Cortex of kidney (tissue), 1 donor: ENCODE data around the gene SCP2.

Source experiments
- DNase-seq: peaks from one replicate; lab custom pipeline; 2025; lab: John Stamatoyannopoulos, UW

The SCP2 gene

GRCh38 chr1:52927212-52928014, at the start of gene SCP2:
Gene SCP2, plus strand, starts transcription at chr1:52927276. Its CDS starts 121 bp downstream, at chr1:52927397.
- DNase-seq: no peak

GRCh38 chr1:52877554-52877953, 49.5 kb upstream of the SCP2 start:
- DNase-seq: no peak

- no peak for DNase-seq
These were observed 46.9 kb upstream of the SCP2 start for GRCh38 chr1:52880206-52880605.

- no peak for DNase-seq
These were observed 39.6 kb upstream of the SCP2 start for GRCh38 chr1:52887483-52887882.

GRCh38 chr1:52892424-52893215, 34.5 kb upstream of the SCP2 start:
- DNase-seq: no peak

- DNase-seq: no peak
These were observed 27.6 kb upstream of the SCP2 start for GRCh38 chr1:52899445-52899894.

GRCh38 chr1:52900402-52900801, 26.7 kb upstream of the SCP2 start:
- DNase-seq: no peak

GRCh38 chr1:52901384-52901783, 25.7 kb upstream of the SCP2 start:
- no peak for DNase-seq

GRCh38 chr1:52904208-52904926, 22.7 kb upstream of the SCP2 start:
- DNase-seq: no peak

GRCh38 chr1:52904927-52905698, 22.0 kb upstream of the SCP2 start:
- no peak for DNase-seq

- DNase-seq: no peak
These were observed 20.9 kb upstream of the SCP2 start for GRCh38 chr1:52906135-52906603.

- DNase-seq: no peak
These were observed 19.8 kb upstream of the SCP2 start for GRCh38 chr1:52907068-52907811.

- DNase-seq: no peak
These were observed 19.3 kb upstream of the SCP2 start for GRCh38 chr1:52907812-52908153.

GRCh38 chr1:52911541-52911940, 15.5 kb upstream of the SCP2 start:
- DNase-seq: no peak

GRCh38 chr1:52913014-52913413, 14.1 kb upstream of the SCP2 start:
- DNase-seq: no peak

GRCh38 chr1:52913537-52913936, 13.5 kb upstream of the SCP2 start:
- DNase-seq: no peak

- DNase-seq: no peak
These were observed 12.6 kb upstream of the SCP2 start for GRCh38 chr1:52914463-52914862.

- no peak for DNase-seq
These were observed 11.7 kb upstream of the SCP2 start for GRCh38 chr1:52915211-52915854.

- DNase-seq: no peak
These were observed 11.2 kb upstream of the SCP2 start for GRCh38 chr1:52915855-52916220.

- DNase-seq: no peak
These were observed 10.7 kb upstream of the SCP2 start for GRCh38 chr1:52916241-52916975.
